ENCODE data around the gene GRIP2.

Gene GRIP2

GRCh38 chr3:14441240-14441919 lies 98.8 kb downstream of the GRIP2 start:
- H3K27me3 ChIP-seq (ENCODE audit: low read depth, low read length): no peaks in the 10 kb centered on the region
- H3K9me3 ChIP-seq (ENCODE audit: control insufficient read depth in 1 of 2, low read length in 2 of 2): no peaks in the 10 kb centered on the region
- H3K36me3 ChIP-seq (ENCODE audit: control insufficient read depth in 1 of 2, insufficient read depth in 2 of 2, low read length in 2 of 2): peaks cover 7 to 10% of the 10 kb centered on the region in 2 donors
- no peak overlapping the region for H3K27ac ChIP-seq (ENCODE audit: low read length)
- H3K4me3 ChIP-seq (ENCODE audit: low read depth in 1 of 2, low read length in 2 of 2): no peak overlapping the region
- H3K4me1 ChIP-seq (ENCODE audit: control insufficient read depth in 1 of 2, insufficient read depth in 2 of 2, low read length in 2 of 2): peaks cover 25 to 32% of the 10 kb centered on the region in 2 donors

- Histone ChIP-seq H3K4me1 (ENCODE audit: control insufficient read depth in 1 of 2, insufficient read depth in 2 of 2, low read length in 2 of 2) (peaks cover 25 to 38% of the 10 kb centered on the region in 2 donors), H3K27ac (ENCODE audit: low read length) (no peak overlapping the region), H3K4me3 (ENCODE audit: low read depth in 1 of 2, low read length in 2 of 2) (no peak overlapping the region), H3K27me3 (ENCODE audit: low read depth, low read length) (no peaks in the 10 kb centered on the region), H3K36me3 (ENCODE audit: control insufficient read depth in 1 of 2, insufficient read depth in 2 of 2, low read length in 2 of 2) (peaks cover 0 to 3% of the 10 kb centered on the region in 2 donors), H3K9me3 (ENCODE audit: control insufficient read depth in 1 of 2, low read length in 2 of 2) (no peaks in the 10 kb centered on the region)
Observed at GRCh38 chr3:14440531-14441239, 99.5 kb downstream of the GRIP2 start.

- Histone ChIP-seq H3K9me3 (ENCODE audit: control insufficient read depth in 1 of 2, low read length in 2 of 2) (no peaks in the 10 kb centered on the region), H3K36me3 (ENCODE audit: control insufficient read depth in 1 of 2, insufficient read depth in 2 of 2, low read length in 2 of 2) (no peaks in the 10 kb centered on the region), H3K4me1 (ENCODE audit: control insufficient read depth in 1 of 2, insufficient read depth in 2 of 2, low read length in 2 of 2) (peaks cover 26 to 42% of the 10 kb centered on the region in 2 donors), H3K4me3 (ENCODE audit: low read depth in 1 of 2, low read length in 2 of 2) (no peak overlapping the region), H3K27me3 (ENCODE audit: low read depth, low read length) (no peaks in the 10 kb centered on the region), H3K27ac (ENCODE audit: low read length) (no peak overlapping the region)
Observed at GRCh38 chr3:14440168-14440518, 100.0 kb downstream of the GRIP2 start.

GRCh38 chr3:14439501-14440167 lies 100.5 kb downstream of the GRIP2 start:
- Histone ChIP-seq H3K36me3 (ENCODE audit: control insufficient read depth in 1 of 2, insufficient read depth in 2 of 2, low read length in 2 of 2) (no peaks in the 10 kb centered on the region), H3K27me3 (ENCODE audit: low read depth, low read length) (no peaks in the 10 kb centered on the region), H3K9me3 (ENCODE audit: control insufficient read depth in 1 of 2, low read length in 2 of 2) (no peaks in the 10 kb centered on the region), H3K27ac (ENCODE audit: low read length) (no peak overlapping the region), H3K4me1 (ENCODE audit: control insufficient read depth in 1 of 2, insufficient read depth in 2 of 2, low read length in 2 of 2) (peaks cover 31 to 47% of the 10 kb centered on the region in 2 donors), H3K4me3 (ENCODE audit: low read depth in 1 of 2, low read length in 2 of 2) (peak overlapping the region in 1 of 2 donors; percentile 2)

Measured in muscle layer of duodenum (tissue), 2 donors.